Kidney (tissue), 14 donors: ENCODE data around the gene PICALM. TPM values are rescaled to one million over a fixed set of nuclear protein-coding genes. Genes with fewer than 3 reads are reported as not detected.

Source experiments
- DNase-seq, 5 donors: peaks; one replicate each; pipeline ENCODE4 v3.0.0-alpha.2; 2013 to 2020
- FAIRE-seq: peaks from 2 replicates; lab custom pipeline; 2012; peaks lifted over from hg19 to GRCh38; lab: Jason Lieb, UNC
- H3K27ac ChIP-seq, 2 donors: one replicate each; pipeline ENCODE4 v1.7.0; 2013; ENCODE audit warnings: low read depth in 2 of 2, low read length in 2 of 2, inconsistent platforms in 1 of 2
- H3K27me3 ChIP-seq: one replicate; pipeline ENCODE4 v1.7.1; 2013; ENCODE audit warnings: low read length, inconsistent platforms; ENCODE audit not compliant: control insufficient read depth, insufficient read depth
- H3K36me3 ChIP-seq, 3 donors: one replicate each; pipeline versions ENCODE4 v1.7.0 to v1.7.1; 2013; ENCODE audit warnings: low read length in 3 of 3, control low read depth in 1 of 3, inconsistent platforms in 1 of 3; ENCODE audit not compliant: insufficient read depth in 3 of 3, control insufficient read depth in 2 of 3
- H3K4me1 ChIP-seq, 3 donors: one replicate each; pipeline versions ENCODE4 v1.7.0 to v1.7.1; 2013; ENCODE audit warnings: low read length in 3 of 3, inconsistent platforms in 1 of 3, low read depth in 1 of 3; ENCODE audit not compliant: control insufficient read depth in 2 of 3, insufficient read depth in 2 of 3
- H3K4me3 ChIP-seq, 3 donors: one replicate each; pipeline versions ENCODE4 v1.7.0 to v1.8.1; 2013; ENCODE audit warnings: low read length in 3 of 3, control low read depth in 1 of 3, inconsistent platforms in 1 of 3
- H3K9ac ChIP-seq, 3 donors: one replicate each; pipeline versions ENCODE4 v1.7.0 to v1.7.1; 2013; ENCODE audit warnings: low read length in 3 of 3, control low read depth in 1 of 3, inconsistent platforms in 1 of 3
- H3K9me3 ChIP-seq, 3 donors: one replicate each; pipeline versions ENCODE4 v1.7.0 to v1.7.1; 2013; ENCODE audit warnings: low read length in 3 of 3, control low read depth in 1 of 3, inconsistent platforms in 1 of 3; ENCODE audit not compliant: control insufficient read depth in 2 of 3, insufficient read depth in 1 of 3
- intact Hi-C: fragments of 100-400 bp; cut with DNase I; formaldehyde crosslinking; loops from one replicate; pipeline ENCODE4 v1.11.1; 2022
- polyA plus RNA-seq: library from polyadenylated mRNA; stranded (reverse); fragments of 350-450 nt; fragmentation: Illumina TruSeq; extraction: RNeasy Lipid Tissue Mini Kit (QIAGEN cat#74804); gene quantifications from one replicate; pipeline ENCODE4 v1.2.3, GENCODE V29; 2014; ENCODE audit warnings: low read depth, low replicate concordance; ENCODE audit not compliant: insufficient read depth
- total RNA-seq: library from RNA; stranded (reverse); fragmentation: NEBNext Ultra II Directional; extraction: Animal tissue kit (Norgen Biotek cat#: 25700); gene quantifications from one replicate; pipeline ENCODE4 v1.2.1, GENCODE V29; 2021
- TF ChIP-seq, protein P1 (sequence below): IDR thresholded peaks from 3 replicates; pipeline ENCODE4 v1.5.1; 2012; ENCODE audit warnings: mild to moderate bottlenecking, moderate library complexity, borderline replicate concordance; ENCODE audit not compliant: insufficient read depth; ENCODE audit errors: extremely low read depth
- donor health status: control.
- donor health status: control.
- donor health status: control.
- donor health status: control.
- donor health status: control.
- donor health status: DM: yes; HTN: yes; CAD: no.
- donor health status: Normal renal cell carcinoma (clear cell type).

PICALM gene
- total and polyA plus RNA-seq, 2 donors from 2014 or later: 118 to 244 TPM

DNA sequence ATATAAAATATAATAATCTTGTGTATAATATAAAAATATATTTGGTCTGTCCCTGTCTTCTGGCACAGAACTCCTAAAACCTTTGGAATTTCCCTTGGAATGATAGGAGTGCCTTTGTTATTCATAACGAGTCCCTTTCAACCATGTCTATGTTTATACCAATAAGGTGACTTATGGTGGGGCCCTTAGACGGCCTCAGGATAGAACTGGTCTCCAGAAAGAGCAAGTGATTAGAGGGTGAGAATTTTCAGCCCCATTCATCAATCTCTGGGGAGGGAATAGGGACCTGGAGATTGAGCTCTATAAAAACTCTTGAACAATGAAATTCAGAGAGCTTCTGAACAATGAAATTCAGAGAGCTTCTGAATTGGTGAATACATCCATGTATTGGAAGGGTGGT lies 18.4 kb upstream of the PICALM start:
- Histone ChIP-seq H3K27me3 (no peaks in the 10 kb centered on the region), H3K4me1 (peaks cover 0 to 2% (median 0%) of the 10 kb centered on the region in 3 donors), H3K36me3 (no peaks in the 10 kb centered on the region), H3K9ac (no peak overlapping the region), H3K9me3 (no peaks in the 10 kb centered on the region), H3K4me3 (no peak overlapping the region), H3K27ac (no peak overlapping the region)
- DNase-seq: no peak
- TF ChIP-seq, protein P1, sequence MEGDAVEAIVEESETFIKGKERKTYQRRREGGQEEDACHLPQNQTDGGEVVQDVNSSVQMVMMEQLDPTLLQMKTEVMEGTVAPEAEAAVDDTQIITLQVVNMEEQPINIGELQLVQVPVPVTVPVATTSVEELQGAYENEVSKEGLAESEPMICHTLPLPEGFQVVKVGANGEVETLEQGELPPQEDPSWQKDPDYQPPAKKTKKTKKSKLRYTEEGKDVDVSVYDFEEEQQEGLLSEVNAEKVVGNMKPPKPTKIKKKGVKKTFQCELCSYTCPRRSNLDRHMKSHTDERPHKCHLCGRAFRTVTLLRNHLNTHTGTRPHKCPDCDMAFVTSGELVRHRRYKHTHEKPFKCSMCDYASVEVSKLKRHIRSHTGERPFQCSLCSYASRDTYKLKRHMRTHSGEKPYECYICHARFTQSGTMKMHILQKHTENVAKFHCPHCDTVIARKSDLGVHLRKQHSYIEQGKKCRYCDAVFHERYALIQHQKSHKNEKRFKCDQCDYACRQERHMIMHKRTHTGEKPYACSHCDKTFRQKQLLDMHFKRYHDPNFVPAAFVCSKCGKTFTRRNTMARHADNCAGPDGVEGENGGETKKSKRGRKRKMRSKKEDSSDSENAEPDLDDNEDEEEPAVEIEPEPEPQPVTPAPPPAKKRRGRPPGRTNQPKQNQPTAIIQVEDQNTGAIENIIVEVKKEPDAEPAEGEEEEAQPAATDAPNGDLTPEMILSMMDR: no peak
- FAIRE-seq: no peak
- intact Hi-C loops: no loop called here

DNA sequence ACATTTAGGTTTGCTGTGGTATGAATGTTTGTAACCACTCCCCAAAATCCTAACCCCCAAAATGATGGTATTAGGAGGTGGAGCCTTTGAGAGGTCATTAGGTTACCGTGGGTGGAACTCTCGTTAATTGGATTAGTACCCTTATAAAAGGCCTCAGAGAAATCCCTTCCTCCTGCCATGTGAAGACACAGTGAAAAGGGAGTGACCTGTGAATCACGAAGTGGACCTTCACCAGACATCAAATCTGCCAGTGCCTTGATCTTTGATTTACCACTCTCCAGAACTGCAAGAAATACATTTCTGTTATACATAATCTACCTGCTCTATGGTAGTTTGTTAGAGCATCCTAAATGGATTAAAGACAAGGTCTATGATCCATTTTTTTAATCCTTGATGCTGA lies 12.6 kb upstream of the PICALM start:
- Histone ChIP-seq H3K9me3 (no peaks in the 10 kb centered on the region), H3K36me3 (no peaks in the 10 kb centered on the region), H3K27me3 (no peaks in the 10 kb centered on the region), H3K4me1 (no peaks in the 10 kb centered on the region), H3K4me3 (no peak overlapping the region), H3K9ac (no peak overlapping the region), H3K27ac (no peak overlapping the region)
- DNase-seq (no peak), FAIRE-seq (no peak)
- TF ChIP-seq, protein P1: no peak
- intact Hi-C loops: no loop called here

GRCh38 chr11:86079421-86079820 lies 10.5 kb upstream of the PICALM start:
- H3K4me3 ChIP-seq: no peak overlapping the region

More at GRCh38 chr11:86079421-86079820, 10.5 kb upstream of the PICALM start:
- DNase-seq (no peak), FAIRE-seq (no peak)
- H3K4me1 ChIP-seq: no peaks in the 10 kb centered on the region
- TF ChIP-seq, protein P1: no peak
- H3K9ac ChIP-seq: no peak overlapping the region
- H3K9me3 ChIP-seq: no peaks in the 10 kb centered on the region
- H3K27ac ChIP-seq: no peak overlapping the region
- intact Hi-C loops: no loop called here
- H3K36me3 ChIP-seq: no peaks in the 10 kb centered on the region
- no peaks in the 10 kb centered on the region for H3K27me3 ChIP-seq
